ENCODE measurements around the gene ENPP5.

DNA sequence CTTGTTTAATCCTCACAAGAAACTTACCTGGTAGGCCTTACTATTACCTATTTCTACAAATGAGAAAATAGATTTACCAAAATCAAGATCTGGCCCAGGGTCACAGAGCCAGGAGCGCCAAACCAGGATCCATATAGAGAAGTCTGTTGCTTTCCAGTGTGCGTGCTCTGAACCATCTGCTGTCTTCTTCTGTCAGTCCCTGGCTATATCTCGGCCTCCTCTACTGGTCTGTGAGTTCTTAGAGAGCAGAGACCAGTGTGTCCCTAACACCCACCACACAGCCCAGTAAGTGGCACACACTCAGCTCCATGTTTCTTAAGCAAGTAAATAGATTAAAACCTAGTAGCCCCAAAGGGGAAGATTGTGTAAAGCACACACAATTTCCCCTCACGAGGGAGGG is 18.9 kb upstream of the ENPP5 start:
- TF ChIP-seq, protein P1, sequence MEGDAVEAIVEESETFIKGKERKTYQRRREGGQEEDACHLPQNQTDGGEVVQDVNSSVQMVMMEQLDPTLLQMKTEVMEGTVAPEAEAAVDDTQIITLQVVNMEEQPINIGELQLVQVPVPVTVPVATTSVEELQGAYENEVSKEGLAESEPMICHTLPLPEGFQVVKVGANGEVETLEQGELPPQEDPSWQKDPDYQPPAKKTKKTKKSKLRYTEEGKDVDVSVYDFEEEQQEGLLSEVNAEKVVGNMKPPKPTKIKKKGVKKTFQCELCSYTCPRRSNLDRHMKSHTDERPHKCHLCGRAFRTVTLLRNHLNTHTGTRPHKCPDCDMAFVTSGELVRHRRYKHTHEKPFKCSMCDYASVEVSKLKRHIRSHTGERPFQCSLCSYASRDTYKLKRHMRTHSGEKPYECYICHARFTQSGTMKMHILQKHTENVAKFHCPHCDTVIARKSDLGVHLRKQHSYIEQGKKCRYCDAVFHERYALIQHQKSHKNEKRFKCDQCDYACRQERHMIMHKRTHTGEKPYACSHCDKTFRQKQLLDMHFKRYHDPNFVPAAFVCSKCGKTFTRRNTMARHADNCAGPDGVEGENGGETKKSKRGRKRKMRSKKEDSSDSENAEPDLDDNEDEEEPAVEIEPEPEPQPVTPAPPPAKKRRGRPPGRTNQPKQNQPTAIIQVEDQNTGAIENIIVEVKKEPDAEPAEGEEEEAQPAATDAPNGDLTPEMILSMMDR (IDR thresholded peaks at IDR 0.05) = no peak
- TF ChIP-seq POLR2A (IDR thresholded peaks at IDR 0.05) (no peak), EP300 (IDR thresholded peaks at IDR 0.05) (no peak), POLR2AphosphoS5 (IDR thresholded peaks at IDR 0.05) (no peak)
